Measurements from ENCODE around the gene SVIL. TPM values are rescaled to one million over a fixed set of nuclear protein-coding genes. Genes with fewer than 3 reads are reported as not detected.

The SVIL gene
- total RNA-seq, 4 donors from 2014 or later = 24.0 to 82.2 (median 49.7) TPM

GRCh38 chr10:29613791-29614190 lies 21.0 kb downstream of the SVIL start:
- TF ChIP-seq, protein P1, sequence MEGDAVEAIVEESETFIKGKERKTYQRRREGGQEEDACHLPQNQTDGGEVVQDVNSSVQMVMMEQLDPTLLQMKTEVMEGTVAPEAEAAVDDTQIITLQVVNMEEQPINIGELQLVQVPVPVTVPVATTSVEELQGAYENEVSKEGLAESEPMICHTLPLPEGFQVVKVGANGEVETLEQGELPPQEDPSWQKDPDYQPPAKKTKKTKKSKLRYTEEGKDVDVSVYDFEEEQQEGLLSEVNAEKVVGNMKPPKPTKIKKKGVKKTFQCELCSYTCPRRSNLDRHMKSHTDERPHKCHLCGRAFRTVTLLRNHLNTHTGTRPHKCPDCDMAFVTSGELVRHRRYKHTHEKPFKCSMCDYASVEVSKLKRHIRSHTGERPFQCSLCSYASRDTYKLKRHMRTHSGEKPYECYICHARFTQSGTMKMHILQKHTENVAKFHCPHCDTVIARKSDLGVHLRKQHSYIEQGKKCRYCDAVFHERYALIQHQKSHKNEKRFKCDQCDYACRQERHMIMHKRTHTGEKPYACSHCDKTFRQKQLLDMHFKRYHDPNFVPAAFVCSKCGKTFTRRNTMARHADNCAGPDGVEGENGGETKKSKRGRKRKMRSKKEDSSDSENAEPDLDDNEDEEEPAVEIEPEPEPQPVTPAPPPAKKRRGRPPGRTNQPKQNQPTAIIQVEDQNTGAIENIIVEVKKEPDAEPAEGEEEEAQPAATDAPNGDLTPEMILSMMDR (IDR thresholded peaks at IDR 0.05; ENCODE audit: low read depth) = no peak

DNA sequence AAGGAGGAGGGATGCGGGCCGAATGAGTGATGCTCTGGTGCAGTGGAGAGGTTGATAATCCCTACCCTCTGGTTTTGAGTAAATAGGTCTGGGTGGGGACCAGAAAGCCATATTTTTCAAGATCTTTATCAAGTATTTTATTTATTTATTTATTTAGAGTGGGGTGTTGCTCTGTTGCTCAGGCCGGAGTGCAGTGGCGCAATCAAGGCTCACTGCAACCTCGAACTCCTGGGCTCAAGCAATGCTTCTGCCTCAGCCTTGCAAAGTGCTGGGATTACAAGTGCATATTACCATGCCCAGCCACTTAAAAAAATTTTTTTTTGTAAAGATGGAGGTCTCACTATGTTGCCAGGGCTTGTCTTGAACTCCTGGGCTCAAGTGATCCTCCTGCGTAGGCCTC lies 21.6 kb downstream of the SVIL start:
- TF ChIP-seq, protein P1 (IDR thresholded peaks at IDR 0.05; ENCODE audit: low read depth) = no peak

DNA sequence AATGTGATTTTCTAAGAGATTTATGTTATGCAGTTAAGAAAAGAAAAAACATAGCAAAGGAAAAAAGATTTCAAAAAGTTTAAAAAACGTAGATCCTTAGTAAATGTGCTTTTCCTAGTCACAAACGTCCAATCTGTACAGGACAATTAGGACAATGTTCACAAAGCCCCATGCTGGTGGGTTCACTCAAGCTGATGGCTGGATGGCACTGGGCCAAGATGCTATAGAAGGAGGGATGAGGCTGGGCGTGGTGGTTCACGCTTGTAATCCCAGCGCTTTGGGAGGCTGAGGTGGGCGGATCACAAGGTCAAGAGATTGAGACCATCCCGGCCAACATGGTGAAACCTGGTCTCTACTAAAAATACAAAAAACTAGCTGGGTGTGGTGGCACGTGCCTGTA lies 22.1 kb downstream of the SVIL start:
- TF ChIP-seq, protein P1 (IDR thresholded peaks at IDR 0.05; ENCODE audit: low read depth) = no peak

DNA sequence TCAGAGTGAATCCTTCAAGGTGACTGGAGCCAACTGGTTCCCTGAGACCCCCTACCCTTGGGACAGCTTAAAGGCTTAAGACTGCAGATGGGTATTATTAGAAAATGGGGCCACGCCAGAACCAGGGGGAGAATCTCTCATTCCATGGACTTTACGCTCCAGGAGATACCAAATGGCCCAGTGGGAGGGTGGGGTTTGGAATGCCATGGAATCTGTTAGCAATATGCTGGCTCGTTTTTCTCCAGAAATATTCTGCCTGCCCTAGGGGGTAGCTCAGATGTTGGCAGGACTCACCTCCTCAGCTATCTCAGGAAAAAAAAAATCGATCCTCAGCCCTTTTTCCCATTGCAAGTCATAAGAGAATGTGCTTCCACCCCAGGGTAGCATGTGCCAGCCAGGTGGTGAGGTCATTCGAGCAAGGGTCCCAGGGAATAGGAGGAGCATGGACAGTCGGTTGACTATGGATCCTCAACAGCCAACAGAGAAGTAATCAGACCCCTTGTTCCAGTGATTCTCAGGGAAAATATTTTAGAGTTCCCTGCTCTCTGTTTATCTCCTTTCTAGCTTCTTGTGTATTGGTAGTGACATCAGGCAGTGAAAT lies 22.9 kb downstream of the SVIL start:
- TF ChIP-seq, protein P1 (IDR thresholded peaks at IDR 0.05; ENCODE audit: low read depth) = no peak

GRCh38 chr10:29610876-29611647 lies 23.7 kb downstream of the SVIL start:
- TF ChIP-seq, protein P1 (IDR thresholded peaks at IDR 0.05; ENCODE audit: low read depth) = no peak

DNA sequence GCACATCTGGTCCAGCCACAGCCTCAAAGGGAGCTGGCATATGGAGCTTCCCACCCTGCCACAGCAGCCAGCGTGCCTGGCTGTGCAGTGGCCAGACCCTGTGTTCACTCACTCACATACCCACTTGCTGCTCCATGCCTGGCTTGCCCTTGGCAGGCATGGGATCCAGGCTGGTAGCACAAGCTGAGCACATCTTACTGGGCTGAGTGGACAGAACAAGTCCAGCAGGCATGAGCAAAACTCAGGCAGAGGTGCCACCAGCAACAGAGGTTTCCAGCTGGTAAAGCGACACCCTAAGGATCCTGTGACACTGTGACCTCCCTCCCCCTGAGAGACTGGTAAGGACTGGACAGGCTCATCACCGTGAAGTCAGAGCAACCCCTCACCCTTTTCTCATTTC lies 25.1 kb downstream of the SVIL start:
- TF ChIP-seq, protein P1 (IDR thresholded peaks at IDR 0.05; ENCODE audit: low read depth) = no peak

GRCh38 chr10:29608476-29609301 lies 26.1 kb downstream of the SVIL start:
- TF ChIP-seq, protein P1 (IDR thresholded peaks at IDR 0.05; ENCODE audit: low read depth) = no peak
